CD14-positive monocyte (primary cell): ENCODE data around the gene RHOXF2. TPM values are rescaled to one million over a fixed set of nuclear protein-coding genes. Genes with fewer than 3 reads are reported as not detected.

ENCODE experiments used
- DNase-seq, 3 donors: peaks; one replicate each; pipeline ENCODE4 v3.0.0-alpha.2; 2011 to 2022
- H2AFZ ChIP-seq: 2 replicates; pipeline ENCODE4 v1.6.0; 2012; ENCODE audit warnings: mild to moderate bottlenecking, low read depth, low read length, inconsistent platforms; ENCODE audit not compliant: insufficient read depth, poor library complexity, severe bottlenecking
- H3K27ac ChIP-seq, 2 donors: 1 replicate in 1 of 2; 2 replicates in 1 of 2; pipeline ENCODE4 v1.5.1; 2012 to 2013; ENCODE audit warnings: low read length in 2 of 2, control low read depth in 1 of 2, inconsistent platforms in 1 of 2, low read depth in 1 of 2, mild to moderate bottlenecking in 1 of 2
- H3K27me3 ChIP-seq, 2 donors: one replicate each; pipeline versions ENCODE4 v1.6.0 to v1.6.1; 2011 to 2013; ENCODE audit warnings: low read length in 2 of 2; ENCODE audit not compliant: control insufficient read depth in 2 of 2, insufficient read depth in 2 of 2
- H3K36me3 ChIP-seq, 2 donors: replicated peaks in 1 of 2; 1 replicate in 1 of 2; 2 replicates in 1 of 2; pipeline versions ENCODE4 v1.5.1 to v1.6.1; 2012 to 2013; ENCODE audit warnings: low read length in 2 of 2, control low read depth in 1 of 2, inconsistent platforms in 1 of 2, mild to moderate bottlenecking in 1 of 2; ENCODE audit not compliant: insufficient read depth in 2 of 2, control insufficient read depth in 1 of 2
- H3K4me1 ChIP-seq, 2 donors: 1 replicate in 1 of 2; 2 replicates in 1 of 2; pipeline versions ENCODE4 v1.5.1 to v1.6.1; 2012 to 2013; ENCODE audit warnings: low read length in 2 of 2, control low read depth in 1 of 2, inconsistent platforms in 1 of 2, mild to moderate bottlenecking in 1 of 2, moderate library complexity in 1 of 2; ENCODE audit not compliant: insufficient read depth in 2 of 2, control insufficient read depth in 1 of 2
- H3K4me2 ChIP-seq: replicated peaks from 2 replicates; pipeline ENCODE3; 2012; ENCODE audit warnings: low read length, moderate library complexity, mild to moderate bottlenecking; ENCODE audit not compliant: poor library complexity, severe bottlenecking; ENCODE audit errors: extremely low read depth
- H3K4me3 ChIP-seq, 3 experiments: fragments of 200-600 bp in 1 of 3; sonication (generic) in 1 of 3; replicated peaks in 1 of 3; 1 replicate in 2 of 3; 2 replicates in 1 of 3; pipeline ENCODE4 v1.5.1; 2011 to 2013; ENCODE audit warnings: low read length in 3 of 3, mild to moderate bottlenecking in 3 of 3, control low read depth in 2 of 3, low read depth in 2 of 3, inconsistent platforms in 1 of 3, moderate library complexity in 1 of 3
- H3K79me2 ChIP-seq: 2 replicates; pipeline ENCODE4 v1.6.0; 2012; ENCODE audit warnings: mild to moderate bottlenecking, control low read depth, inconsistent platforms, low read length, moderate library complexity; ENCODE audit not compliant: insufficient read depth
- H3K9ac ChIP-seq: 2 replicates; pipeline ENCODE4 v1.6.0; 2017; ENCODE audit warnings: low read length, mild to moderate bottlenecking; ENCODE audit not compliant: insufficient read depth, poor library complexity, severe bottlenecking
- H3K9me3 ChIP-seq, 2 donors: replicated peaks in 1 of 2; 1 replicate in 1 of 2; 2 replicates in 1 of 2; pipeline versions ENCODE4 v1.5.1 to v1.6.1; 2012 to 2013; ENCODE audit warnings: low read length in 2 of 2, control low read depth in 1 of 2; ENCODE audit not compliant: control insufficient read depth in 1 of 2, insufficient read depth in 1 of 2
- H4K20me1 ChIP-seq: 2 replicates; pipeline ENCODE4 v1.6.0; 2012; ENCODE audit warnings: mild to moderate bottlenecking, low read length, control low read depth, moderate library complexity; ENCODE audit not compliant: insufficient read depth
- H3K27ac Mint-ChIP-seq, 7 donors: one replicate each; pipeline ENCODE4 v1.8.0; 2020; ENCODE audit warnings: mild to moderate bottlenecking in 7 of 7, mixed read lengths in 7 of 7, moderate library complexity in 6 of 7, inconsistent platforms in 2 of 7
- H3K27me3 Mint-ChIP-seq, 3 donors: one replicate each; pipeline ENCODE4 v1.8.0; 2021 to 2022; ENCODE audit warnings: low read depth in 3 of 3, mild to moderate bottlenecking in 3 of 3, mixed read lengths in 3 of 3, moderate library complexity in 3 of 3, inconsistent platforms in 1 of 3
- H3K36me3 Mint-ChIP-seq, 2 donors: one replicate each; pipeline ENCODE4 v1.8.0; 2020; ENCODE audit warnings: mixed read lengths in 2 of 2, inconsistent platforms in 1 of 2, mild to moderate bottlenecking in 1 of 2
- H3K4me1 Mint-ChIP-seq: one replicate; pipeline ENCODE4 v1.8.0; 2020; ENCODE audit warnings: mild to moderate bottlenecking, mixed read lengths
- H3K4me3 Mint-ChIP-seq, 2 donors: one replicate each; pipeline ENCODE4 v1.8.0; 2020; ENCODE audit warnings: mild to moderate bottlenecking in 2 of 2, mixed read lengths in 2 of 2, moderate library complexity in 1 of 2
- H3K9me3 Mint-ChIP-seq, 7 donors: one replicate each; pipeline ENCODE4 v1.8.0; 2020 to 2022; ENCODE audit warnings: mixed read lengths in 7 of 7, mild to moderate bottlenecking in 6 of 7, moderate library complexity in 6 of 7, inconsistent platforms in 2 of 7
- WGBS: methylation state at CpG from one replicate; pipeline ENCODE4 v1.1.5; 2013; ENCODE audit warnings: missing lambda C conversion rate; ENCODE audit not compliant: insufficient coverage; 5-methylcytosine and 5-hydroxymethylcytosine counted together
- intact Hi-C, 2 donors: fragments of 100-400 bp; cut with micrococcal nuclease; formaldehyde crosslinking; loops; one replicate each; pipeline versions ENCODE4 v1.15.0 to v1.15.1; 2023
- polyA plus RNA-seq, 3 donors: library from polyadenylated mRNA; depleted of rRNA in 1 of 3; unstranded in 2 of 3; stranded (reverse) in 1 of 3; fragments of 300-500 nt in 2 of 3; fragments of >200 nt in 1 of 3; fragmentation: Illumina TruSeq in 2 of 3; gene quantifications; 1 replicate in 2 of 3; 2 replicates in 1 of 3; pipeline ENCODE4 v1.2.3, GENCODE V29; 2012 to 2021
- TF ChIP-seq, protein P1 (sequence below): fragments of 200-600 bp; IDR thresholded peaks from one replicate; pipeline ENCODE4 v1.8.0; 2022; ENCODE audit warnings: antibody characterized with exemption, mild to moderate bottlenecking

Gene RHOXF2
- polyA plus RNA-seq, 3 donors, result not detected

DNA sequence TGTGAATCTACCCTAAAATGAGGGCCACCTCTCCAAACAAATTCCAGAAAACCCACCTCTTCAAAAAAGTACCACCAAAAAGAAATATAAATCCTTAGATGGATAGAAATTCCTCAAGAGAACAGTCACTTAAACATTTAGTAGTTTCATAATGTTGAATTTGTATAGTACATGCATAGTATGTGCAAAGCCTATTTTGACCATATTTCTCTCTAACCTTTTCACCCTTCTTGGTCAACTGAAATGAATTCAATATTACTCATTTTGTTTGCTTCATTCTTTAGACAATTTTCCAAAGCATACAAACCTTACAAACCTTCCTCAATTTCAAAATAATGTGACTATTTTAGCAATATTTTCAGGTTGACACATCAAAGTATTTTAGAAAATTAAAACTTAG, 46.8 kb upstream of the RHOXF2 start:
- Histone ChIP-seq H3K4me3 (no peak overlapping the region), H3K36me3 (no peaks in the 10 kb centered on the region), H3K27ac (no peak overlapping the region), H4K20me1 (no peaks in the 10 kb centered on the region), H3K79me2 (no peaks in the 10 kb centered on the region), H3K27me3 (no peaks in the 10 kb centered on the region), H3K9ac (no peak overlapping the region), H3K9me3 (peaks cover 0 to 3% of the 10 kb centered on the region in 2 donors), H3K4me2 (no peak overlapping the region), H2AFZ (no peak overlapping the region), H3K4me1 (no peaks in the 10 kb centered on the region)
- Mint-ChIP-seq H3K9me3 (peaks cover 0 to 7% (median 0%) of the 10 kb centered on the region in 7 donors), H3K4me3 (no peak overlapping the region), H3K27ac (no peak overlapping the region), H3K4me1 (no peaks in the 10 kb centered on the region), H3K27me3 (peaks cover 0 to 13% (median 2%) of the 10 kb centered on the region in 3 donors), H3K36me3 (no peaks in the 10 kb centered on the region)
- DNase-seq, result no peak
- intact Hi-C loops, result no loop called here
- TF ChIP-seq, protein P1, sequence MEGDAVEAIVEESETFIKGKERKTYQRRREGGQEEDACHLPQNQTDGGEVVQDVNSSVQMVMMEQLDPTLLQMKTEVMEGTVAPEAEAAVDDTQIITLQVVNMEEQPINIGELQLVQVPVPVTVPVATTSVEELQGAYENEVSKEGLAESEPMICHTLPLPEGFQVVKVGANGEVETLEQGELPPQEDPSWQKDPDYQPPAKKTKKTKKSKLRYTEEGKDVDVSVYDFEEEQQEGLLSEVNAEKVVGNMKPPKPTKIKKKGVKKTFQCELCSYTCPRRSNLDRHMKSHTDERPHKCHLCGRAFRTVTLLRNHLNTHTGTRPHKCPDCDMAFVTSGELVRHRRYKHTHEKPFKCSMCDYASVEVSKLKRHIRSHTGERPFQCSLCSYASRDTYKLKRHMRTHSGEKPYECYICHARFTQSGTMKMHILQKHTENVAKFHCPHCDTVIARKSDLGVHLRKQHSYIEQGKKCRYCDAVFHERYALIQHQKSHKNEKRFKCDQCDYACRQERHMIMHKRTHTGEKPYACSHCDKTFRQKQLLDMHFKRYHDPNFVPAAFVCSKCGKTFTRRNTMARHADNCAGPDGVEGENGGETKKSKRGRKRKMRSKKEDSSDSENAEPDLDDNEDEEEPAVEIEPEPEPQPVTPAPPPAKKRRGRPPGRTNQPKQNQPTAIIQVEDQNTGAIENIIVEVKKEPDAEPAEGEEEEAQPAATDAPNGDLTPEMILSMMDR, result no peak

DNA sequence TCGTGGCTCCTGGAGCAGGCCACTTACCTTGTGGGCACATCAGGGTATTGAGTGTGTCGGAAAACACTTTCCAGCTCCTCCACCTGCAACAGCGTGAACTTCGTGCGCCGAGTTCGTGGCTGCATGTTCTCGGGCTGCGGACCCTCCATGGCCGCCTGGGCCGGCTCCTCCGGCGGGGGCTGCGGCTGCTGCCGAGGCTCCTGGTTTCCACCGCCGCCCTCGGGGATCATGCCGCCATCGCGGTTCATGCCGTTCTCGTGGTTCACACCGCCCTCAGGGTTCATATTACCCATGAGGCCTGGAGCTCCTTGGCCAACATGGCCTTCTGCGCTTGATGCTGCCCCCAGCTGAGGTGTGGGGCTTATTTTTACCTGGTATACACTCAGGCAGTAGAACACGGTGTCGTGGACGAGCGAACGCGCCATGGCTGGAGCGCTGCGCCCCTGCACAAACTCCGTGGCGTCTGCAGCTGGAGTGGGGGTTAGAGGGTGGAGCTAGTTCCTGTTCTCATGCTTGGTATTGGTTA, 42.9 kb upstream of the RHOXF2 start, which contains the start of gene RHOXF1:
TSS of gene RHOXF1 (minus strand) at position 476 of the 526 bp plus-strand sequence. CDS start at position 425, 51 bp downstream.
- Histone ChIP-seq H3K27me3 (no peaks in the 10 kb centered on the region), H3K36me3 (no peaks in the 10 kb centered on the region), H3K9ac (no peak within 1 kb of the TSS), H4K20me1 (no peaks in the 10 kb centered on the region), H3K9me3 (peaks cover 0 to 3% of the 10 kb centered on the region in 2 donors), H3K79me2 (no peaks in the 10 kb centered on the region), H3K4me1 (no peaks in the 10 kb centered on the region), H3K4me2 (no peak within 1 kb of the TSS), H2AFZ (no peak within 1 kb of the TSS), H3K4me3 (no peak within 1 kb of the TSS), H3K27ac (no peak within 1 kb of the TSS)
- Mint-ChIP-seq H3K4me3 (no peak within 1 kb of the TSS), H3K4me1 (no peaks in the 10 kb centered on the region), H3K27me3 (peaks cover 0 to 10% (median 2%) of the 10 kb centered on the region in 3 donors), H3K36me3 (no peaks in the 10 kb centered on the region), H3K9me3 (peaks cover 0 to 7% (median 0%) of the 10 kb centered on the region in 7 donors), H3K27ac (no peak within 1 kb of the TSS)
- no peak for DNase-seq
- TF ChIP-seq, protein P1, result no peak
- intact Hi-C loops, result no loop called here
- WGBS, result over 99% methylated on average over 23 of the region's 35 CpGs
